ENCODE measurements around the gene HECW1. TPM values are rescaled to one million over a fixed set of nuclear protein-coding genes. Genes with fewer than 3 reads are reported as not detected.

HECW1 gene
- total and polyA plus RNA-seq, 2 of the 13 experiments (the other 11 are each of a cell fraction or from before 2014, with no cell fraction given), result not detected

DNA sequence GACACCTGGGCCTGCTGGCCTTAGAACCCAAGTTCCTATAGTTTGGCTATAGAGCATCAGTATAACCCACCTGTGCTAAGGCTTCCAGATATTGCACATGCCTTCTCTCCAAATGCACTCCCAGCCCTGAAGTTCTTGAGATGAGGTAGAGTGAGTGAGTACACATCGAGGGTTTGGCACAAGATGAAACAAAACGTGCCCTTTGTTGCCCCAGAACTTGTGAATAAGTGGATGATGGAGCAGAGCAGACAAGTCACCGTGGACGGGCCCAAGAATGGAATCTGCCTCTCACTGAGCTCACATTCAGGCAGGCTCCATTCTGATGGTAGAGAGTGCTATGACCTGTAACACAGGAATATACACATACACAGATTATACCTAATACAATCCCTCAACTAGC is 397.5 kb downstream of the HECW1 start (continued):
- no peak for TF ChIP-seq YEATS2 (CRISPR knock-in tag; IDR thresholded peaks at IDR 0.05; ENCODE audit: borderline replicate concordance)

DNA sequence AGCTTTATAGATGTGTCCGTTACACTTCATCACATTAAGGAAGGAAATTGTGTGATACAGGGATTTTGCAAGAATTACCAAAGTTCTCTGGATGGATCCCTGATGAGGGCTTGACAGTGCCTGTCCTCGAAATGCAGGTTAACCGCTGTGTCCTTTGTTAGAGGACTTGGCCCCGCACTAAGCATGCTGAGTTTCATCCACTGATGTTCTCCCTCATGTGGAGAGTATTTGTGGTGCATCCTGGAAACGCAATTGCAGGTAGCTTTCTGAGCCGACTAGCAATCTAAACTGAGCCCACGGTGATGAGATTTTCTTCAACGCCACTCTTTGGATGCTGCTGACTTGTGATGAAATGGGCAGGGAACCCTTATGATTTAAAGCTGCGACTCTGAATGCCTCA is 398.6 kb downstream of the HECW1 start:
- H3K79me2 ChIP-seq (ENCODE audit: insufficient read depth, low read length), result no peaks in the 10 kb centered on the region
- peak; percentile 76 for FAIRE-seq
- BruUV-seq (replicated peaks), result no TSS peak
- peak overlapping the region in 1 of 3 experiments; percentile 8; a peak in 1 of 6 replicates for H3K4me3 ChIP-seq (replicated peaks in 1 of 3; ENCODE audit: insufficient read depth in 1 of 3, low read depth in 2 of 3, low read length in 3 of 3)
- DNase-seq (ENCODE audit: low spot score), result peak; percentile 49
- 15% methylated on average over 8 of the region's 9 CpGs for WGBS (ENCODE audit: low lambda C conversion rate)
- in situ Hi-C loops (cut with HindIII; ENCODE audit: extremely low pct_ligation_motif_present, low pct_unique_long_range_greater_than_20kb), result no loop called here
- peak overlapping the region; percentile 56 for H3K4me2 ChIP-seq (ENCODE audit: low read depth, low read length)
- no peak overlapping the region for H2AFZ ChIP-seq (ENCODE audit: low read length)
- POLR2A ChIA-PET, result interaction anchor here (0.6 kb wide), 1 partner anchor 72 kb away, joined by 3 read pairs; the partner anchor contains the start of gene STK17A
- no peaks in the 10 kb centered on the region for H4K20me1 ChIP-seq (ENCODE audit: insufficient read depth, low read length)
- H3K27ac ChIP-seq (ENCODE audit: extremely low read length, insufficient read depth, low read length), result no peak overlapping the region
- CTCF ChIA-PET (ENCODE audit: low intra/inter-chr PET ratio, low total read pairs), result interaction anchor here (1.6 kb wide), 1 partner anchor 55 kb away, joined by 11 read pairs; no protein-coding TSS in a partner anchor
- peaks cover 38% of the 10 kb centered on the region for H3K4me1 ChIP-seq (ENCODE audit: insufficient read depth, low read length)
- no peaks in the 10 kb centered on the region for H3K36me3 ChIP-seq (replicated peaks in 1 of 2; ENCODE audit: control insufficient read depth in 1 of 2, insufficient read depth in 2 of 2, low read length in 2 of 2)
- intact Hi-C loops (cut with micrococcal nuclease; ENCODE audit: unreplicated experiment), result loop anchor here (1.0 to 5.0 kb wide), 2 partner anchors 55 to 71 kb away; partner anchors contain the start of gene STK17A
- peak; percentile 94 for ATAC-seq
- H3K27me3 ChIP-seq (ENCODE audit: control insufficient read depth in 1 of 2, insufficient read depth in 2 of 2, low read length in 2 of 2), result no peaks in the 10 kb centered on the region
- H3K9ac ChIP-seq (ENCODE audit: insufficient read depth, low read depth, low read length), result no peak overlapping the region
- H3K9me3 ChIP-seq (ENCODE audit: low read length), result no peaks in the 10 kb centered on the region
- TF ChIP-seq, protein P1, sequence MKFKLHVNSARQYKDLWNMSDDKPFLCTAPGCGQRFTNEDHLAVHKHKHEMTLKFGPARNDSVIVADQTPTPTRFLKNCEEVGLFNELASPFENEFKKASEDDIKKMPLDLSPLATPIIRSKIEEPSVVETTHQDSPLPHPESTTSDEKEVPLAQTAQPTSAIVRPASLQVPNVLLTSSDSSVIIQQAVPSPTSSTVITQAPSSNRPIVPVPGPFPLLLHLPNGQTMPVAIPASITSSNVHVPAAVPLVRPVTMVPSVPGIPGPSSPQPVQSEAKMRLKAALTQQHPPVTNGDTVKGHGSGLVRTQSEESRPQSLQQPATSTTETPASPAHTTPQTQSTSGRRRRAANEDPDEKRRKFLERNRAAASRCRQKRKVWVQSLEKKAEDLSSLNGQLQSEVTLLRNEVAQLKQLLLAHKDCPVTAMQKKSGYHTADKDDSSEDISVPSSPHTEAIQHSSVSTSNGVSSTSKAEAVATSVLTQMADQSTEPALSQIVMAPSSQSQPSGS (CRISPR knock-in tag; IDR thresholded peaks at IDR 0.05), result peak; percentile 50; the same call in 1 of the 2 replicates
- TF ChIP-seq NONO (IDR thresholded peaks at IDR 0.05) (no peak), NONO (CRISPR knock-in tag; conservative IDR thresholded peaks at IDR 0.05) (no peak), PPARG (CRISPR knock-in tag; conservative IDR thresholded peaks at IDR 0.05) (no peak), ZNF7 (CRISPR knock-in tag; IDR thresholded peaks at IDR 0.05) (peak; percentile 70), NR2F6 (IDR thresholded peaks at IDR 0.05) (peak; percentile 19; the same call in 1 of the 2 replicates), NR2F6 (CRISPR knock-in tag; IDR thresholded peaks at IDR 0.05) (peak; percentile 34; the same call in 1 of the 2 replicates), HNRNPL (IDR thresholded peaks at IDR 0.05; ENCODE audit: low read depth, low read length) (no peak), ZNF563 (CRISPR knock-in tag; IDR thresholded peaks at IDR 0.05) (no peak), ZNF883 (CRISPR knock-in tag; IDR thresholded peaks at IDR 0.05; ENCODE audit: not compliant biosample characterization) (no peak), KDM5B (CRISPR knock-in tag; IDR thresholded peaks at IDR 0.05; ENCODE audit: borderline replicate concordance) (no peak), PAF1 (CRISPR knock-in tag; IDR thresholded peaks at IDR 0.05) (no peak), RAD21 (CRISPR knock-in tag; IDR thresholded peaks at IDR 0.05) (peak; percentile 63), RARA (CRISPR knock-in tag; IDR thresholded peaks at IDR 0.05) (no peak), ONECUT2 (CRISPR knock-in tag; IDR thresholded peaks at IDR 0.05) (no peak), MYNN (CRISPR knock-in tag; IDR thresholded peaks at IDR 0.05; ENCODE audit: low read depth) (no peak), ZBTB7A (CRISPR knock-in tag; IDR thresholded peaks at IDR 0.05) (no peak)
- TF ChIP-seq, protein P2, sequence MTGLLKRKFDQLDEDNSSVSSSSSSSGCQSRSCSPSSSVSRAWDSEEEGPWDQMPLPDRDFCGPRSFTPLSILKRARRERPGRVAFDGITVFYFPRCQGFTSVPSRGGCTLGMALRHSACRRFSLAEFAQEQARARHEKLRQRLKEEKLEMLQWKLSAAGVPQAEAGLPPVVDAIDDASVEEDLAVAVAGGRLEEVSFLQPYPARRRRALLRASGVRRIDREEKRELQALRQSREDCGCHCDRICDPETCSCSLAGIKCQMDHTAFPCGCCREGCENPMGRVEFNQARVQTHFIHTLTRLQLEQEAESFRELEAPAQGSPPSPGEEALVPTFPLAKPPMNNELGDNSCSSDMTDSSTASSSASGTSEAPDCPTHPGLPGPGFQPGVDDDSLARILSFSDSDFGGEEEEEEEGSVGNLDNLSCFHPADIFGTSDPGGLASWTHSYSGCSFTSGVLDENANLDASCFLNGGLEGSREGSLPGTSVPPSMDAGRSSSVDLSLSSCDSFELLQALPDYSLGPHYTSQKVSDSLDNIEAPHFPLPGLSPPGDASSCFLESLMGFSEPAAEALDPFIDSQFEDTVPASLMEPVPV (CRISPR knock-in tag; IDR thresholded peaks at IDR 0.05), result no peak
- TF ChIP-seq, protein P3, sequence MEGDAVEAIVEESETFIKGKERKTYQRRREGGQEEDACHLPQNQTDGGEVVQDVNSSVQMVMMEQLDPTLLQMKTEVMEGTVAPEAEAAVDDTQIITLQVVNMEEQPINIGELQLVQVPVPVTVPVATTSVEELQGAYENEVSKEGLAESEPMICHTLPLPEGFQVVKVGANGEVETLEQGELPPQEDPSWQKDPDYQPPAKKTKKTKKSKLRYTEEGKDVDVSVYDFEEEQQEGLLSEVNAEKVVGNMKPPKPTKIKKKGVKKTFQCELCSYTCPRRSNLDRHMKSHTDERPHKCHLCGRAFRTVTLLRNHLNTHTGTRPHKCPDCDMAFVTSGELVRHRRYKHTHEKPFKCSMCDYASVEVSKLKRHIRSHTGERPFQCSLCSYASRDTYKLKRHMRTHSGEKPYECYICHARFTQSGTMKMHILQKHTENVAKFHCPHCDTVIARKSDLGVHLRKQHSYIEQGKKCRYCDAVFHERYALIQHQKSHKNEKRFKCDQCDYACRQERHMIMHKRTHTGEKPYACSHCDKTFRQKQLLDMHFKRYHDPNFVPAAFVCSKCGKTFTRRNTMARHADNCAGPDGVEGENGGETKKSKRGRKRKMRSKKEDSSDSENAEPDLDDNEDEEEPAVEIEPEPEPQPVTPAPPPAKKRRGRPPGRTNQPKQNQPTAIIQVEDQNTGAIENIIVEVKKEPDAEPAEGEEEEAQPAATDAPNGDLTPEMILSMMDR (CRISPR knock-in tag; IDR thresholded peaks at IDR 0.05), result peak; percentile 70

Data from HepG2 (cell line).